VCaP (cell line): ENCODE results near the gene SUPT20HL1.
"Not testable (repeated sequence)": the region's sequence is repeated elsewhere in the genome, so short reads cannot be mapped to it uniquely, and the experiment has no call there.

Source experiments
- H3K27ac ChIP-seq: fragments of 450-650 bp; 2 replicates; pipeline ENCODE4 v1.5.1; 2017
- TF ChIP-seq, protein P1 (sequence below): fragments of 450-650 bp; conservative IDR thresholded peaks from 2 replicates; pipeline ENCODE4 v1.5.1; 2017; ENCODE audit warnings: mild to moderate bottlenecking, moderate library complexity

The SUPT20HL1 gene

DNA sequence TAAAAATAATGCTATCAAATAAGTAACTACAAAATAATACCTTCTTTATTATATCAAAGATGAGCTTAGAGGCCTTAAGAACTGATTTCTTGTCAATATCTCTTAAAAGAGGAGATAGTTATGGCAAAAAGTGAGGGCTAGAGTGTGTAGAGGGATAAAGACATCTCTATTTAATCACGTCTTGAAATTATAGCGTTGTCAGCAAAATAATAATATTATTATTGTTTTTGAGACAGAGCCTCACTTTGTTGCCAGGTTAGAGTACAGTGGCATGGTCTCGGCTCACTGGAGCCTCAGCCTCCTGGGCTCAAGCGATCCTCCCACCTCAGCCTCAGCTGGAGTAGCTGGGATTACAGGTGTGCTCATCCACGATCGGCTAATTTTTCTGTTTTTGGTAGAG, 18.3 kb downstream of the SUPT20HL1 start:
- TF ChIP-seq, protein P1, sequence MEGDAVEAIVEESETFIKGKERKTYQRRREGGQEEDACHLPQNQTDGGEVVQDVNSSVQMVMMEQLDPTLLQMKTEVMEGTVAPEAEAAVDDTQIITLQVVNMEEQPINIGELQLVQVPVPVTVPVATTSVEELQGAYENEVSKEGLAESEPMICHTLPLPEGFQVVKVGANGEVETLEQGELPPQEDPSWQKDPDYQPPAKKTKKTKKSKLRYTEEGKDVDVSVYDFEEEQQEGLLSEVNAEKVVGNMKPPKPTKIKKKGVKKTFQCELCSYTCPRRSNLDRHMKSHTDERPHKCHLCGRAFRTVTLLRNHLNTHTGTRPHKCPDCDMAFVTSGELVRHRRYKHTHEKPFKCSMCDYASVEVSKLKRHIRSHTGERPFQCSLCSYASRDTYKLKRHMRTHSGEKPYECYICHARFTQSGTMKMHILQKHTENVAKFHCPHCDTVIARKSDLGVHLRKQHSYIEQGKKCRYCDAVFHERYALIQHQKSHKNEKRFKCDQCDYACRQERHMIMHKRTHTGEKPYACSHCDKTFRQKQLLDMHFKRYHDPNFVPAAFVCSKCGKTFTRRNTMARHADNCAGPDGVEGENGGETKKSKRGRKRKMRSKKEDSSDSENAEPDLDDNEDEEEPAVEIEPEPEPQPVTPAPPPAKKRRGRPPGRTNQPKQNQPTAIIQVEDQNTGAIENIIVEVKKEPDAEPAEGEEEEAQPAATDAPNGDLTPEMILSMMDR: no peak
- H3K27ac ChIP-seq: no peak overlapping the region

DNA sequence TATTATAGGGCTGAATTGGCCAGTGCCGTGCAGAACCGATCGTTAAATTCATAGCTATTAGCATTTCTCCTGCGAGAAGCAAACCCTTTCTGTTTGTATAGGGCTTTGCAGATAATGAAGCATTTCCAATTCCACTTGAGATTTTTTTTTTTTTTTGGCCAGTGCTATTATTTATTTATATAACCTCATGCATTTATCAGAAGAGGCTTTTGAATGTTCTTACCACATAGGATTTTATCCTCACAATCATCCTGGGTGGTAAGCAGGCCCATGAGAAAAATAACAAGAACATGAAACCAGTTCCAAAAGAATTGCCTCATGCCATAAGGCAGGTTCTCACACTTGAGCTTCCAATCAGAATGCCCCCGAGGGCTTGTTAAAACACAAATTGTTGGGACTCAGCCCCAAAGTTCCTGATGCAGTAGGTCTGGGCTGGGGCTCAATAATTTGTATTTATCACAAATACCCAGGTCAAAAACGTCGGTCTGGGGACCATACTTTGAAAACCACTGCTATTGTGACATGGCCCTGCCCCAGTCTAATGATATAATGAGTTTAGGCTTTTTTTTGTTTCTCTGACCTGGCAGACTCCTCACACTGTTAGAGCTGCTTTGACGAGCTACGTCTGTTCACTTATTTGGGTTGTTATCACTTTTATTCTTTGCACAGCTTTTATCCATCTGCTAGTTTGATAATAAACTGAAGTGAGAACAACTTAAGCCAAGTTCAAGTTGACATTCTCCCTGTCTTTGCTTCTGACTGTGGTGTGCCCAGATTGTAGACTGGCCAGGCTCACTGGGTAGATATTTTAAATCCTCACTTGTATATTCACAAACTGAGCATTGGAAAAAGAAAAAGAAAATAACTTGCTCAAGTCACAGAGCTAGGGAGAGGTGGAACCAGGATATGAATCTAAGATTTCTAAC, 20.1 kb downstream of the SUPT20HL1 start:
- H3K27ac ChIP-seq: no peak overlapping the region
- TF ChIP-seq, protein P1: no peak

DNA sequence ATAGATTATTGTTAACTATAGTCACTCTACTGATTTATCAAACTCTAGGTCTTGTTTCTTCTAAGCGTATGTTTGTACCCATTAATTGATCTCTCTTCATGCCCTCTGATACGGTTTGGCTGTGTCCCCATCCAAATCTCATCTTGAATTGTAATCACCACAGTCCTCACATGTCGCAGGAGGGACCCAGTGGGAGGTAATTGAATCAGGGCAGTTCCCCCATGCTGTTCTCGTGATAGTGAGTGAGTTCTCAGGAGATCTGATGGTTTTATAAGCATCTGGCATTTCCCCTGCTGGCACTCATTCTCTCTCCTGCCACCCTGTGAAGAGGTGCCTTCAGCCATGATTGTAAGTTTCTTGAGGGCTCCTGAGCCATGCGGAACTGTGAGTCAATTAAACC, 21.9 kb downstream of the SUPT20HL1 start:
- H3K27ac ChIP-seq: not testable (repeated sequence)

DNA sequence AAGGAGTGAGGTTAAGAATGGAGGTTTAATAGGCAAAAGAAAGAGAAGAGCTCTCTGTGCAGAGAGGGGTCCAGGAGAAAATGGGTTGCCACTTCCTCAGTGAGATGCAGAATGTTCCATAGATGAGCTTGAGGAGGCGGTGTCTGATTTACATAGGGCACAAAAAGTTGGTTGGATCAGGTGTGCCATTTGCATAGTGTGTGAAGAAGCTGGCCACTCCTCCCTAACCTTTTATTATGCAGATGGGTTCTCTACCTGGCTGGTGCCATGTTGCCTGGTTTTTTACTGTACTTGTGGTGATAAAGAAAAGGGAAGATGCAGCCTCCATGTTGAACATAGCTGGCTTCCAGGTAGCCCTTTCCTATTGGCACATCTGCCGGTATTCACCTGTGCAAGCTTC, 27.3 kb downstream of the SUPT20HL1 start:
- TF ChIP-seq, protein P1: no peak
- no peak overlapping the region for H3K27ac ChIP-seq

DNA sequence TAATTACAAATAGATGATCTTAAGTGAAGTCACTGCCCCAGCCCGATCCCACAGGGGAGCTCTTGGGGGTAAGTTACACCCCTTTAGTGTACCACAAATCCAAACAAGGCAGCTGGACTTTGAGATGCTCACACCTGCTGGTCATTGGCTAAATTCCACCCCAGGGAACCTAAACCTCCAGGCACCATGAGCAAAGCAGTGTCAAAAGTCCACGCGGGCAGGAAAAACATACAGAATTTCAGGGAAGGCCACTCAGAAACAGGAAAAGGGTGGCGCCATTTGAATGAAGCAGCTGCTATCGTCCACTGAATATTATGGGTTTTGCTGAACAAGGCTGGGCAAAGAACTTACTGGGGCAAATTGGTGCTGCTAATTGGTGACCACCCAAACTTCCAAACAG, 30.9 kb downstream of the SUPT20HL1 start:
- H3K27ac ChIP-seq: no peak overlapping the region
- TF ChIP-seq, protein P1: no peak

DNA sequence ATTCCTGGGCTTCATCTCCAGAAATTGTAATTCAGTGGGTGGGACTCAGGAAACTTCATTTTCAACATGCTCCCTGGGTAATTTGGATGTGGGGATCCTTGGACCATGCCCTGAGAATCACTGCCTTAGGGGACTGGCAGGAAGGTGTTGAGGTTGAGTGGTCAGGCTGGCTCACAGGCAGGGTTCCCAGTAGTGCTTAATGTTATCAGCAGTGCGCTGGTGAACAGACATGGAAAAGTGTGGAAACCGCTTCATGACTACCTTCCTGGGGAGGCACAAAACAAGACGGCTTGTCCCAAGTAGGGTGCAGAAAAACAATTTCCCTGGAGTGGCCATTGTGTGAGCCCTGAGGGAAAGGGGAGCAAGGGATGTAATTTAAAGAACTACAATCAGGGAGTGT, 31.4 kb downstream of the SUPT20HL1 start:
- TF ChIP-seq, protein P1: no peak
- H3K27ac ChIP-seq: no peak overlapping the region

DNA sequence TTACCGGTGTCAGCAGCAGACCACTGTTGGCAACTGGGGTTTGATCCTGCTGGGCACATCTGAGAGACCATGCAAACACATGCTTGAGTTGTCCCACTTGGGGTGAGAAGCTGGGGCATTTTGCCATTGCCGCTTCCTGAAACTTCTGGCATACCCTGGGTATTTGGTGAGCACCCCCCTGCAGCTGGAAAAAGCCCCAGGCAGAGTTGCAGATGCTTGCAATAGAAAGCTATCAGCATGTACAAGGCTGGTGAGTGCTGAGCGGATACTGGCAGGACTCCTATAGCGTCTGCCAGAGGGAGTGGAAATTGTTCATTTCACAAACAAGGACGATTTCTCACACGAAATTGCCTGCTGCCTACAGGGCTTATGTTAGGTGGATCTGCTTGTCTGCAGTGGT, 32.3 kb downstream of the SUPT20HL1 start:
- TF ChIP-seq, protein P1: no peak
- H3K27ac ChIP-seq: no peak overlapping the region

DNA sequence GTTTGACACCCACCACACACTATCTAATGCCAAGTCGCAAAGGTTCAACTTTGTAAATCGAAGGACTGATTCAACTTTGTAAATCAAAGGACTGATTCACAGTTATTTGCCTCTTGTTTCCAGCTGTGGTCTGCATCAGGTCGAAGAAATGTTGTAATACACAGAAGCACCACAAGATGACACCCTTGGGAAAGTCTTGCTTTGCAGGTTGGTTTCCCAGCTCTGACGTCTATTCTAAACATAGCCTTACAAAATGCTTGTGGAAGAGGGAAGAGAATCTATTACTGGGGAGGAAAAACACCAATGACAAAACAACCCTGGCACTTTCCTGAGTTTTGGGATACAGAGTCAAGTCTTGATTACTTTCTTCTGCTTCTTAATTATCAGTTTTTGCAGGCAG, 35.3 kb downstream of the SUPT20HL1 start:
- no peak overlapping the region for H3K27ac ChIP-seq
- TF ChIP-seq, protein P1: peak; percentile 79
